ENCODE measurements around the gene ZDHHC18. TPM values are rescaled to one million over a fixed set of nuclear protein-coding genes. Genes with fewer than 3 reads are reported as not detected.

ZDHHC18 gene
- total RNA-seq, 1 donor from 2014 or later: 22.3 TPM

GRCh38 chr1:26824731-26825130 lies 1.8 kb upstream of the ZDHHC18 start:
- Histone ChIP-seq H3K4me2 (ENCODE audit: low read length) (no peak overlapping the region), H3K27ac (ENCODE audit: low read depth, low read length) (no peak overlapping the region), H3K9ac (ENCODE audit: low read length) (no peak overlapping the region), H3K9me3 (ENCODE audit: insufficient read depth, low read depth, low read length) (no peaks in the 10 kb centered on the region), H3K79me2 (ENCODE audit: insufficient read depth, low read length) (peaks cover 31% of the 10 kb centered on the region), H2AFZ (ENCODE audit: low read depth, low read length) (no peak overlapping the region), H3K36me3 (ENCODE audit: insufficient read depth, low read length) (peaks cover 3% of the 10 kb centered on the region), H3K4me3 (ENCODE audit: insufficient read depth, low read depth, low read length) (no peak overlapping the region), H3K27me3 (ENCODE audit: insufficient read depth, low read length) (no peaks in the 10 kb centered on the region), H4K20me1 (ENCODE audit: insufficient read depth, low read length) (peaks cover 24% of the 10 kb centered on the region), H3K4me1 (ENCODE audit: insufficient read depth, low read length) (peaks cover 6% of the 10 kb centered on the region)
- H3K9me3 Mint-ChIP-seq (ENCODE audit: unreplicated experiment): peaks cover 4% of the 10 kb centered on the region
- peaks cover 2% of the 10 kb centered on the region for H3K27me3 Mint-ChIP-seq (ENCODE audit: low read depth, unreplicated experiment)
- DNase-seq (ENCODE audit: low read depth): no peak
- peaks cover 24% of the 10 kb centered on the region for H3K4me1 Mint-ChIP-seq (ENCODE audit: low read depth, unreplicated experiment)
- FAIRE-seq: no peak
- no peak for TF ChIP-seq CTCF (IDR thresholded peaks at IDR 0.05; ENCODE audit: insufficient read depth, low read depth, low read length)
- no peak for TF ChIP-seq EZH2 (IDR thresholded peaks at IDR 0.05; ENCODE audit: insufficient read depth, low read length)
- peak overlapping the region; percentile 66 for H3K4me3 Mint-ChIP-seq (ENCODE audit: unreplicated experiment)
- H3K36me3 Mint-ChIP-seq (ENCODE audit: low read depth, unreplicated experiment): peaks cover 6% of the 10 kb centered on the region
- peak overlapping the region; percentile 83 for H3K27ac Mint-ChIP-seq (ENCODE audit: unreplicated experiment)

GRCh38 chr1:26827106-26827604 lies 667 bp downstream of the ZDHHC18 start:
- Mint-ChIP-seq H3K27me3 (ENCODE audit: low read depth, unreplicated experiment) (no peaks in the 10 kb centered on the region), H3K36me3 (ENCODE audit: low read depth, unreplicated experiment) (peaks cover 8% of the 10 kb centered on the region), H3K4me1 (ENCODE audit: low read depth, unreplicated experiment) (peaks cover 24% of the 10 kb centered on the region), H3K9me3 (ENCODE audit: unreplicated experiment) (peaks cover 4% of the 10 kb centered on the region), H3K4me3 (ENCODE audit: unreplicated experiment) (peak overlapping the region; percentile 91), H3K27ac (ENCODE audit: unreplicated experiment) (no peak overlapping the region)
- Histone ChIP-seq H4K20me1 (ENCODE audit: insufficient read depth, low read length) (peaks cover 48% of the 10 kb centered on the region), H3K36me3 (ENCODE audit: insufficient read depth, low read length) (peaks cover 3% of the 10 kb centered on the region), H3K27ac (ENCODE audit: low read depth, low read length) (no peak overlapping the region), H3K4me2 (ENCODE audit: low read length) (peak overlapping the region; percentile 100), H3K9me3 (ENCODE audit: insufficient read depth, low read depth, low read length) (no peaks in the 10 kb centered on the region), H2AFZ (ENCODE audit: low read depth, low read length) (no peak overlapping the region), H3K4me3 (ENCODE audit: insufficient read depth, low read depth, low read length) (peak overlapping the region; percentile 64), H3K27me3 (ENCODE audit: insufficient read depth, low read length) (no peaks in the 10 kb centered on the region), H3K9ac (ENCODE audit: low read length) (peak overlapping the region; percentile 84), H3K4me1 (ENCODE audit: insufficient read depth, low read length) (peaks cover 6% of the 10 kb centered on the region), H3K79me2 (ENCODE audit: insufficient read depth, low read length) (peaks cover 48% of the 10 kb centered on the region)
- DNase-seq (ENCODE audit: low read depth) (no peak), FAIRE-seq (no peak)
- TF ChIP-seq EZH2 (IDR thresholded peaks at IDR 0.05; ENCODE audit: insufficient read depth, low read length) (no peak), CTCF (IDR thresholded peaks at IDR 0.05; ENCODE audit: insufficient read depth, low read depth, low read length) (no peak)

- H3K4me1 Mint-ChIP-seq (ENCODE audit: low read depth, unreplicated experiment): peaks cover 24% of the 10 kb centered on the region
- H3K9me3 ChIP-seq (ENCODE audit: insufficient read depth, low read depth, low read length): no peaks in the 10 kb centered on the region
Observed at GRCh38 chr1:26827663-26828062, 1.2 kb downstream of the ZDHHC18 start.

More at GRCh38 chr1:26827663-26828062, 1.2 kb downstream of the ZDHHC18 start:
- Histone ChIP-seq H2AFZ (ENCODE audit: low read depth, low read length) (no peak overlapping the region), H3K4me2 (ENCODE audit: low read length) (peak overlapping the region; percentile 100), H3K36me3 (ENCODE audit: insufficient read depth, low read length) (peaks cover 5% of the 10 kb centered on the region), H3K9ac (ENCODE audit: low read length) (peak overlapping the region; percentile 84), H3K27ac (ENCODE audit: low read depth, low read length) (no peak overlapping the region), H3K27me3 (ENCODE audit: insufficient read depth, low read length) (no peaks in the 10 kb centered on the region), H3K4me3 (ENCODE audit: insufficient read depth, low read depth, low read length) (peak overlapping the region; percentile 64), H4K20me1 (ENCODE audit: insufficient read depth, low read length) (peaks cover 54% of the 10 kb centered on the region), H3K79me2 (ENCODE audit: insufficient read depth, low read length) (peaks cover 48% of the 10 kb centered on the region), H3K4me1 (ENCODE audit: insufficient read depth, low read length) (peaks cover 6% of the 10 kb centered on the region)
- Mint-ChIP-seq H3K27ac (ENCODE audit: unreplicated experiment) (peak overlapping the region; percentile 80), H3K4me3 (ENCODE audit: unreplicated experiment) (peak overlapping the region; percentile 91), H3K27me3 (ENCODE audit: low read depth, unreplicated experiment) (no peaks in the 10 kb centered on the region), H3K36me3 (ENCODE audit: low read depth, unreplicated experiment) (peaks cover 8% of the 10 kb centered on the region), H3K9me3 (ENCODE audit: unreplicated experiment) (peaks cover 4% of the 10 kb centered on the region)
- FAIRE-seq (no peak), DNase-seq (ENCODE audit: low read depth) (no peak)
- TF ChIP-seq CTCF (IDR thresholded peaks at IDR 0.05; ENCODE audit: insufficient read depth, low read depth, low read length): no peak
- TF ChIP-seq EZH2 (IDR thresholded peaks at IDR 0.05; ENCODE audit: insufficient read depth, low read length): no peak
